Upper lobe of right lung (tissue), 1 donor: Measurements from ENCODE around the gene RXRA. TPM values are rescaled to one million over a fixed set of nuclear protein-coding genes. Genes with fewer than 3 reads are reported as not detected.

Experiments used
- ATAC-seq: fragments of 200-7000 bp; cut with Tn5 transposase; one replicate; pipeline ENCODE4 v1.9.1; 2020; ENCODE audit warnings: mild to moderate bottlenecking, moderate library complexity
- DNase-seq: peaks from one replicate; pipeline ENCODE4 v3.0.0-alpha.2; 2020
- H3K27ac ChIP-seq: fragments of 200-600 bp; one replicate; pipeline ENCODE4 v1.8.0; 2022
- H3K27me3 ChIP-seq: fragments of 200-600 bp; one replicate; pipeline ENCODE4 v1.8.0; 2022; ENCODE audit warnings: mild to moderate bottlenecking
- H3K36me3 ChIP-seq: fragments of 200-600 bp; one replicate; pipeline ENCODE4 v1.8.0; 2022
- H3K4me1 ChIP-seq: fragments of 200-600 bp; one replicate; pipeline ENCODE4 v1.8.0; 2022
- H3K4me3 ChIP-seq: fragments of 200-600 bp; one replicate; pipeline ENCODE4 v1.8.0; 2022; ENCODE audit warnings: mild to moderate bottlenecking
- H3K9me3 ChIP-seq: fragments of 200-600 bp; one replicate; pipeline ENCODE4 v1.8.0; 2022
- intact Hi-C: fragments of 100-400 bp; cut with DNase I; formaldehyde crosslinking; loops from one replicate; pipeline ENCODE4 v1.11.0; 2022
- total RNA-seq: library from RNA; stranded (reverse); fragmentation: NEBNext Ultra II Directional; extraction: Animal tissue kit (Norgen Biotek cat#: 25700); gene quantifications from one replicate; pipeline ENCODE4 v1.2.1, GENCODE V29; 2021
- TF ChIP-seq, protein P1 (sequence below): fragments of 200-600 bp; IDR thresholded peaks from one replicate; pipeline ENCODE4 v1.8.0; 2022; ENCODE audit warnings: antibody characterized with exemption
- donor health status: DM: no; HTN: yes; CAD: no; lungs with severe emphysema.

The RXRA gene
- total RNA-seq, 1 donor from 2014 or later = 80.6 TPM

DNA sequence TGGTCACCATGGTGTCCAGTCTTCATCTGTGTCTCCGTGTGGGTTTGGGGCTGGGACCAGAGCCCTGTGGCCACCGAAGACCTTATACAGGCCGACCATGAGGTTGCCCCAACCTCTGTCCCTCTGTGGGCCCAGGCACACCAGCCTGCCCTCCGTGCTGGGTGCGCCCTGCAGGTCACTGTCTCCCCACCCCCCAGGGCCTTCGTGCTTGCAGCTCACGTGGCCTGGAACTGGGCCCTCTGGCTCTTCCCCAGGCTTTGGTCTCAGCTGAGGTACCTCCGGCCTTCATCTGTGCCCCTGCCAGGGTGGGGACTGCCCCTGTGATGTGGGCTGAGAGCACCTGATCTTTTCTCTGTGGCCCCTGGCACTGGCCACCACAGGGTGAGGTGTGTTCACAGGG lies 92.1 kb downstream of the RXRA start:
- Histone ChIP-seq H3K9me3 (no peaks in the 10 kb centered on the region), H3K27ac (no peak overlapping the region), H3K4me3 (no peak overlapping the region), H3K36me3 (peaks cover 45% of the 10 kb centered on the region), H3K4me1 (peaks cover 19% of the 10 kb centered on the region), H3K27me3 (no peaks in the 10 kb centered on the region)
- no peak for ATAC-seq
- TF ChIP-seq, protein P1, sequence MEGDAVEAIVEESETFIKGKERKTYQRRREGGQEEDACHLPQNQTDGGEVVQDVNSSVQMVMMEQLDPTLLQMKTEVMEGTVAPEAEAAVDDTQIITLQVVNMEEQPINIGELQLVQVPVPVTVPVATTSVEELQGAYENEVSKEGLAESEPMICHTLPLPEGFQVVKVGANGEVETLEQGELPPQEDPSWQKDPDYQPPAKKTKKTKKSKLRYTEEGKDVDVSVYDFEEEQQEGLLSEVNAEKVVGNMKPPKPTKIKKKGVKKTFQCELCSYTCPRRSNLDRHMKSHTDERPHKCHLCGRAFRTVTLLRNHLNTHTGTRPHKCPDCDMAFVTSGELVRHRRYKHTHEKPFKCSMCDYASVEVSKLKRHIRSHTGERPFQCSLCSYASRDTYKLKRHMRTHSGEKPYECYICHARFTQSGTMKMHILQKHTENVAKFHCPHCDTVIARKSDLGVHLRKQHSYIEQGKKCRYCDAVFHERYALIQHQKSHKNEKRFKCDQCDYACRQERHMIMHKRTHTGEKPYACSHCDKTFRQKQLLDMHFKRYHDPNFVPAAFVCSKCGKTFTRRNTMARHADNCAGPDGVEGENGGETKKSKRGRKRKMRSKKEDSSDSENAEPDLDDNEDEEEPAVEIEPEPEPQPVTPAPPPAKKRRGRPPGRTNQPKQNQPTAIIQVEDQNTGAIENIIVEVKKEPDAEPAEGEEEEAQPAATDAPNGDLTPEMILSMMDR = no peak
- intact Hi-C loops = no loop called here
- DNase-seq = no peak

GRCh38 chr9:134419000-134419683 lies 92.9 kb downstream of the RXRA start:
- TF ChIP-seq, protein P1 = no peak
- ATAC-seq (no peak), DNase-seq (no peak)
- Histone ChIP-seq H3K27me3 (no peaks in the 10 kb centered on the region), H3K9me3 (no peaks in the 10 kb centered on the region), H3K4me3 (no peak overlapping the region), H3K4me1 (peaks cover 11% of the 10 kb centered on the region), H3K27ac (no peak overlapping the region), H3K36me3 (peaks cover 50% of the 10 kb centered on the region)
- intact Hi-C loops = no loop called here

DNA sequence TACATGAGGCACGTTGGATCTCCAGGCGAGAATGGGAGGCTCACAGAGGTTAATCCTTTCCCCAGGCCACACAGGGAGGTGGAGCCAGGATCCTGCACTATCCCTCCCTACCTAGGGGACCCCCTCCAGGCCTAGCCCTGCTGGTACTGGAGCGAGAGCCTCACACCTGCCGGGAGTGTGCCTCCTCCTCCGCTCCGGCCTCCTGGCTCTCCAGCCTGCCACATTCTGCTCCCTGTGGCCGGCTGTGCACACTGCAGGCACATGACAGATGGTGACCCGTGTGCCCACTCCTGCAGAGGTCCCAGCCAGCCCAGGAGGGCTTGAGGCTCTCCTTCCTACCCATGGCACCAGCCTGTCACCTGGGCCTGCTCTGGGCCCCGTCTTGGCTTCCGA lies 93.4 kb downstream of the RXRA start:
- no peaks in the 10 kb centered on the region for H3K27me3 ChIP-seq
- intact Hi-C loops = no loop called here
- ATAC-seq = no peak
- TF ChIP-seq, protein P1 = no peak
- peaks cover 6% of the 10 kb centered on the region for H3K4me1 ChIP-seq
- no peak overlapping the region for H3K4me3 ChIP-seq
- H3K36me3 ChIP-seq = peaks cover 50% of the 10 kb centered on the region
- H3K9me3 ChIP-seq = no peaks in the 10 kb centered on the region
- H3K27ac ChIP-seq = no peak overlapping the region
- no peak for DNase-seq

DNA sequence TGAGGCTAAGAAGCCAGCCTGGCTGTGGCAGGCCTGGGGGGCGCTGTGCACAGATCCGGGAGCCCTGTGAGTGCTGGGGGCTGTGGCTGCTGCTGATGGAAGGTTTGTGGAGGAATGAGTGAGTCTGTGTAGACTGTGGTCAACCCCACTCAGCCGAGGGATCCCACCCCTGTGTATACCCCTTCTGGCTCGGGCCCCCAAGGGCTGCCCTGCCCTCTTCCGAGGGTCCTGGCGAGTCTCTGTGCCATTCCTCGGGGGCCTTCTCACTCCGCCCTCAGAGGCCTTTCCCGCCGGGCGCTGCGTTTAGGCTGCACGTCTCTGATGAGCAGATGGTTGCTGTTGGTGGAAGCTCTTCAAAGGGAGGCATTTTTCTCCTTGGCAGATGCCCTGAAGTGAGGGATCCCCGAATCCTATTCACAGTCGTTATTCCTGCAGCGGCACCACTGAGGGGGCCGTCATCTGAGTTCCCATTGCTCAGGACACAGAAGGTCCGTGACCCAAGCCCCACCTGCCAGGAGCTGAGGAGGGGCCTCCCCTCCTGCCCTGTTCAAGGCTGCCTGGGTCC lies 94.1 kb downstream of the RXRA start:
- Histone ChIP-seq H3K4me1 (peaks cover 5% of the 10 kb centered on the region), H3K4me3 (no peak overlapping the region), H3K27ac (no peak overlapping the region), H3K27me3 (no peaks in the 10 kb centered on the region), H3K9me3 (no peaks in the 10 kb centered on the region), H3K36me3 (peaks cover 50% of the 10 kb centered on the region)
- intact Hi-C loops = no loop called here
- no peak for ATAC-seq
- TF ChIP-seq, protein P1 = no peak
- DNase-seq = no peak

DNA sequence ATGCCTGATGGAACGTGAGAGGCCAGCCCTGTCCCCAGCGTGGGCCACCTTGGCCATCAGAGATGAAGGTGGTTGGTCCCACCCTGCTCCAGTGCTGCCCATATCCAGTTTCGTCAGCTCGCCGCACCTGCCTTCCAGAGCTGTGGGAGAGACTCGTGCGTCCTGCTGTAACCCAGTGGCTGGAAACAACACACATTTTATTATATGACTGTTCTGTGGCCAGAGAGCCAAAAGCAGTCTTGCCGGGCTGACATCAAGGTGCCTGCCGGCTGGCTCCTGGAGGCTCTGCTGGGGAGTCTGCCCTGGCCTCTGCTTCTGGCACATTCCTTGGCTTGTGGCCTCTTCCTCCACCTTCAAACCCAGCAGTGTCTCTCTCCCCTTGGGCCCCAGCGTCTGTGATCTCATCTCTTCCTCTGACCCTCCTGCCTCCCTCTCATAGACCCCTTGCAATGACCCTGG lies 94.7 kb downstream of the RXRA start:
- Histone ChIP-seq H3K27ac (no peak overlapping the region), H3K4me3 (no peak overlapping the region), H3K4me1 (peaks cover 5% of the 10 kb centered on the region), H3K27me3 (no peaks in the 10 kb centered on the region), H3K36me3 (peaks cover 50% of the 10 kb centered on the region), H3K9me3 (no peaks in the 10 kb centered on the region)
- no peak for DNase-seq
- no peak for ATAC-seq
- intact Hi-C loops = no loop called here
- TF ChIP-seq, protein P1 = no peak
